Lung (tissue), 12 donors: ENCODE measurements around the gene CD3D. TPM values are rescaled to one million over a fixed set of nuclear protein-coding genes. Genes with fewer than 3 reads are reported as not detected.
"Not testable (repeated sequence)": the region's sequence is repeated elsewhere in the genome, so short reads cannot be mapped to it uniquely, and the experiment has no call there.

ENCODE experiments used
- ATAC-seq: fragments of 200-7000 bp; cut with Tn5 transposase; one replicate; pipeline ENCODE4 v1.9.1; 2020; ENCODE audit warnings: moderate number of reproducible peaks; ENCODE audit not compliant: insufficient read depth, low FRiP score
- DNase-seq, 3 donors: peaks; one replicate each; pipeline ENCODE4 v3.0.0-alpha.2; 2013 to 2017
- H3K27ac ChIP-seq, 2 donors: one replicate each; pipeline ENCODE4 v1.5.1; 2013; ENCODE audit warnings: mild to moderate bottlenecking in 2 of 2, moderate library complexity in 2 of 2, control low read depth in 1 of 2, inconsistent platforms in 1 of 2, low read depth in 1 of 2, low read length in 1 of 2
- H3K27me3 ChIP-seq, 3 donors: one replicate each; pipeline ENCODE4 v1.5.1; 2013; ENCODE audit warnings: low read length in 2 of 3; ENCODE audit not compliant: control insufficient read depth in 3 of 3, insufficient read depth in 3 of 3
- H3K36me3 ChIP-seq, 4 donors: one replicate each; pipeline ENCODE4 v1.5.1; 2013; ENCODE audit warnings: low read length in 4 of 4, mild to moderate bottlenecking in 1 of 4, moderate library complexity in 1 of 4; ENCODE audit not compliant: control insufficient read depth in 4 of 4, insufficient read depth in 4 of 4
- H3K4me1 ChIP-seq, 5 donors: one replicate each; pipeline ENCODE4 v1.5.1; 2013; ENCODE audit warnings: low read length in 5 of 5, mild to moderate bottlenecking in 2 of 5, moderate library complexity in 1 of 5; ENCODE audit not compliant: control insufficient read depth in 5 of 5, insufficient read depth in 5 of 5
- H3K4me3 ChIP-seq: one replicate; pipeline ENCODE4 v1.5.1; 2013; ENCODE audit warnings: mild to moderate bottlenecking, control low read depth, moderate library complexity
- H3K9ac ChIP-seq, 2 donors: one replicate each; pipeline ENCODE4 v1.5.1; 2013; ENCODE audit warnings: low read length in 2 of 2, control low read depth in 1 of 2; ENCODE audit not compliant: insufficient read depth in 1 of 2
- H3K9me3 ChIP-seq, 4 donors: one replicate each; pipeline ENCODE4 v1.5.1; 2013; ENCODE audit warnings: low read length in 3 of 4, mild to moderate bottlenecking in 1 of 4, moderate library complexity in 1 of 4; ENCODE audit not compliant: control insufficient read depth in 4 of 4, insufficient read depth in 3 of 4
- CTCF ChIP-seq: IDR thresholded peaks from 2 replicates; pipeline ENCODE4 v1.5.1; 2012; ENCODE audit warnings: mild to moderate bottlenecking; ENCODE audit errors: control extremely low read depth, extremely low read depth
- WGBS, 2 donors: extraction: QIAGEN DNeasy Blood & Tissue Kit; methylation state at CpG; one replicate each; pipeline ENCODE4 v1.1.7; 2013; 5-methylcytosine and 5-hydroxymethylcytosine counted together
- polyA plus RNA-seq, 2 donors: library from polyadenylated mRNA; stranded (reverse); fragments of 200-250 nt; gene quantifications; one replicate each; pipeline ENCODE4 v1.2.1, GENCODE V29; 2013
- total RNA-seq, 2 donors: library from RNA; depleted of rRNA in 1 of 2; stranded (reverse); fragments of >200 nt in 1 of 2; gene quantifications; one replicate each; pipeline ENCODE4 v1.2.1, GENCODE V29; 2014 to 2021
- donor health status: control.
- donor health status: control.
- donor health status: Bipolar disorder and iron deficiency.
- donor health status: healthy.
- donor health status: DM: yes; HTN: yes; CAD: no.

Gene CD3D
- total and polyA plus RNA-seq, 4 donors: 3.8 to 9.9 (median 8.7) TPM

- no peaks in the 10 kb centered on the region for H3K9me3 ChIP-seq
- ATAC-seq (no peak), DNase-seq (no peak)
- 77 to 88% methylated on average over 3 of the region's 3 CpGs for WGBS, 2 donors
- no peak overlapping the region for H3K27ac ChIP-seq
- peaks cover 0 to 3% (median 0%) of the 10 kb centered on the region in 3 donors for H3K27me3 ChIP-seq
- peaks cover 0 to 10% (median 2%) of the 10 kb centered on the region in 5 donors for H3K4me1 ChIP-seq
- no peak for TF ChIP-seq CTCF
- no peak overlapping the region for H3K4me3 ChIP-seq
- H3K9ac ChIP-seq: no peak overlapping the region
- no peaks in the 10 kb centered on the region for H3K36me3 ChIP-seq
Observed at GRCh38 chr11:118310781-118311485, 31.6 kb downstream of the CD3D start.

DNA sequence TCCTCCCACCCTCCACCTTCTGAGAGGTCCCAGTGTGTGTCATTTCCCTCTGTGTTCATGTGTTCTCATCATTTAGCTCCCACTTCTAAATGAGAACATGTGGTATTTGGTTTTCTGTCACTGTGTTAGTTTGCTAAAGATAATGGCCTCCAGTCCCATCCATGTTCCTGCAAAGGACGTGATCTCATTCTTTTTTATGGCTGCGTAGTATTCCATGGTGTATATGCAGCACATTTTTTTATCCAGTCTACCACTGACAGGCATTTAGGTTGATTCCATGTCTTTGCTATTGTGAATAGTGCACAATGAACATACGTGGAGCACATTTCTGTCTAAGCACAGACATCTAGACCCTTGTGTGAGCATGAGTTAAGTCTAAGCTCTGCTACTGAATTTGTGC, 32.2 kb downstream of the CD3D start:
- no peak overlapping the region for H3K4me3 ChIP-seq
- TF ChIP-seq CTCF: no peak
- no peaks in the 10 kb centered on the region for H3K36me3 ChIP-seq
- no peak overlapping the region for H3K27ac ChIP-seq
- 94 to 96% methylated on average over 3 of the region's 3 CpGs for WGBS, 2 donors
- no peak for ATAC-seq
- peaks cover 0 to 4% (median 0%) of the 10 kb centered on the region in 5 donors for H3K4me1 ChIP-seq
- DNase-seq: no peak
- no peaks in the 10 kb centered on the region for H3K9me3 ChIP-seq
- H3K27me3 ChIP-seq: peaks cover 0 to 3% (median 0%) of the 10 kb centered on the region in 3 donors
- no peak overlapping the region for H3K9ac ChIP-seq

- ATAC-seq, H3K27me3 ChIP-seq, H3K9me3 ChIP-seq, H3K4me1 ChIP-seq, DNase-seq, H3K4me3 ChIP-seq, H3K9ac ChIP-seq, H3K36me3 ChIP-seq, H3K27ac ChIP-seq: not testable (repeated sequence)
- 94 to 95% methylated on average over 5 of the region's 5 CpGs for WGBS, 2 donors
Observed at GRCh38 chr11:118308995-118309528, 33.4 kb downstream of the CD3D start.

DNA sequence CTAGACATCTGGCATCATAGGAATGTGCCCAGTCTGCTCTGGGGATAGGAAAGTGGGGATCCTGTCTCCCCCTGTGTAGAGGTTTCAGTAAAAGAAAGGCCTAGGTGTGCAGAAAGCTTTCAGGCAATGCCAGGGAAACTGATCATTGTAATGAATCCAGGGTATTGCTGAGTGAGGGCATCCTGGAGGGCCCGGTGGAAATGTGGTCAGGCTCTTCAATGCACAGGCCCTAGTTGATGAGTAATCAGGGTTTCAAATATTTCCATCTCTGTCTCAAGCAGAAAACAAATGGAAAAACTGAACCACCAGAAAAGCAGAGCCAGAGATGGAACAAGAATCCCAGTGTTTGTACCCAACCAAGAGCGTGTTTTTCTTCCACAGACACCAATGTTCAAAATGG, 35.9 kb downstream of the CD3D start:
- ATAC-seq (no peak), DNase-seq (no peak)
- H3K4me3 ChIP-seq: no peak overlapping the region
- peaks cover 0 to 3% (median 3%) of the 10 kb centered on the region in 3 donors for H3K27me3 ChIP-seq
- H3K9me3 ChIP-seq: no peaks in the 10 kb centered on the region
- H3K27ac ChIP-seq: no peak overlapping the region
- no peaks in the 10 kb centered on the region for H3K36me3 ChIP-seq
- no peak for TF ChIP-seq CTCF
- no peaks in the 10 kb centered on the region for H3K4me1 ChIP-seq
- 77 to 85% methylated on average over 2 of the region's 2 CpGs for WGBS, 2 donors
- H3K9ac ChIP-seq: no peak overlapping the region
